ENCODE results near the gene EPHB2. TPM values are rescaled to one million over a fixed set of nuclear protein-coding genes. Genes with fewer than 3 reads are reported as not detected.

Gene EPHB2
- total and polyA plus RNA-seq, 2 of the 4 experiments (the other 2 are of a cell fraction): 52.3 to 58.8 TPM

GRCh38 chr1:22738069-22738435, 27.4 kb downstream of the EPHB2 start:
- no peak for DNase-seq
- Histone ChIP-seq H4K91ac (ENCODE audit: insufficient read depth, low read depth, low read length) (peak overlapping the region; percentile 26), H2AFZ (replicated peaks; ENCODE audit: low read length, poor library complexity) (no peak overlapping the region), H3K9me1 (ENCODE audit: insufficient read depth, low read length) (peaks cover 46% of the 10 kb centered on the region), H3K27me3 (ENCODE audit: control insufficient read depth, insufficient read depth, low read length) (no peaks in the 10 kb centered on the region), H3K23ac (ENCODE audit: low read depth, low read length) (peak overlapping the region; percentile 11; the same call in 1 of the 2 replicates), H3K4me1 (ENCODE audit: control insufficient read depth, insufficient read depth, low read length) (peaks cover 29% of the 10 kb centered on the region), H3K79me1 (ENCODE audit: low read depth in 1 of 2, low read length in 2 of 2) (peaks cover 34 to 95% of the 10 kb centered on the region in 2 experiments), H3K9ac (ENCODE audit: low read depth, low read length) (no peak overlapping the region), H2AK9ac (replicated peaks; ENCODE audit: low read depth, low read length, poor library complexity) (no peak overlapping the region), H2AK5ac (ENCODE audit: low read depth, low read length) (peak overlapping the region; percentile 67; the same call in 1 of the 2 replicates), H3K14ac (replicated peaks; ENCODE audit: low read depth, low read length) (no peak overlapping the region), H2BK15ac (ENCODE audit: low read depth, low read length) (peak overlapping the region; percentile 47; the same call in 2 of the 3 replicates), H4K20me1 (ENCODE audit: insufficient read depth, low read length) (peaks cover 34% of the 10 kb centered on the region), H3K4me2 (ENCODE audit: low read depth, low read length) (no peak overlapping the region), H2BK5ac (ENCODE audit: low read depth, low read length, poor library complexity, severe bottlenecking) (no peak overlapping the region), H4K5ac (ENCODE audit: low read depth, low read length) (no peak overlapping the region), H3K56ac (ENCODE audit: extremely low read depth, insufficient read depth, low read length) (no peak overlapping the region), H3K27ac (ENCODE audit: insufficient read depth, low read length) (no peak overlapping the region), H2BK120ac (ENCODE audit: low read depth, low read length) (peak overlapping the region; percentile 48), H3K9me3 (ENCODE audit: control insufficient read depth, insufficient read depth, low read length) (no peaks in the 10 kb centered on the region), H2BK20ac (ENCODE audit: low read depth, low read length) (peak overlapping the region; percentile 15; the same call in 1 of the 2 replicates), H3K4ac (ENCODE audit: low read depth, low read length) (peak overlapping the region; percentile 47), H3K18ac (ENCODE audit: low read depth, low read length) (peak overlapping the region; percentile 4; the same call in 1 of the 2 replicates), H3K36me3 (ENCODE audit: control insufficient read depth, insufficient read depth, low read length) (no peaks in the 10 kb centered on the region), H4K8ac (ENCODE audit: low read depth in 2 of 2, low read length in 2 of 2) (peak overlapping the region in 1 of 2 experiments; percentile 8; a peak in 1 of 4 replicates), H3K4me3 (ENCODE audit: insufficient read depth, low read depth, low read length) (no peak overlapping the region)
- TF ChIP-seq USF2 (IDR thresholded peaks at IDR 0.05; ENCODE audit: low read depth, low read length) (no peak), MXI1 (IDR thresholded peaks at IDR 0.05; ENCODE audit: borderline replicate concordance, low read depth, low read length) (no peak), CTCF (conservative IDR thresholded peaks at IDR 0.05; ENCODE audit: low read depth, low read length) (no peak), MAZ (IDR thresholded peaks at IDR 0.05; ENCODE audit: borderline replicate concordance, low read depth, low read length) (no peak)
- no peak for ATAC-seq (ENCODE audit: low read depth)
- CTCF ChIA-PET: no interaction called here
- in situ Hi-C loops (cut with MboI; ENCODE audit: low sequenced_read_pairs): no loop called here
- dilution Hi-C loops (cut with HindIII; ENCODE audit: low sequenced_read_pairs, unreplicated experiment): no loop called here
- BruUV-seq (replicated peaks): no TSS peak
- WGBS, 2 experiments (ENCODE audit: extremely low coverage in 2 of 2, insufficient read length in 1 of 2): no CpG with 5 or more reads among the region's 1 CpG
- intact Hi-C loops (cut with micrococcal nuclease): no loop called here
- POLR2A ChIA-PET (ENCODE audit: unreplicated experiment): no interaction called here

Measured in IMR-90 (cell line).